Measurements from ENCODE around the gene HLA-DRB1. TPM values are rescaled to one million over a fixed set of nuclear protein-coding genes. Genes with fewer than 3 reads are reported as not detected.
A peak's percentile ranks its signal among the peaks of the same experiment; 100 is the strongest.
"Not testable (repeated sequence)": the region's sequence is repeated elsewhere in the genome, so short reads cannot be mapped to it uniquely, and the experiment has no call there.

HLA-DRB1 gene
- polyA plus RNA-seq, 3 donors, result 23.4 to 61.1 (median 49.0) TPM

DNA sequence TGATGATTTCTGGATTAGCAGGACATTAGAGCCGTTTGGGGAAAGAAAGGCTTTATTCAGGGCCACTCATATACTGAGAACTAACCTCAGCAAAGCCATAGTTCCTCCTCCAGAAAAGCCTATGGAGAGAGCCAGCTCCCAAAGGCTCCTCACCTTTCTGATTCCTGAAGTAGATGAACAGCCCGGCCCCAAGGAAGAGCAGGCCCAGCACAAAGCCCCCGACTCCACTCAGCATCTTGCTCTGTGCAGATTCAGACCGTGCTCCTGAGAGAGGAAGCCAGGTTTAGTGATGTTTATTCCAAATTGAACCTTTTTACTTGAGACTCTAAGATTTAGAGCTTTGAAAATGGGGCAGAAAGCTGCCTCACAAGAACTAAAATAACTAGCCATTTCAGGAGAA, 9.1 kb downstream of the HLA-DRB1 start:
- DNase-seq (ENCODE audit: extremely low read depth in 1 of 11, low read depth in 9 of 11, low spot score in 4 of 11), result no peak

- no peak for DNase-seq (ENCODE audit: extremely low read depth in 1 of 11, low read depth in 9 of 11, low spot score in 4 of 11)
These were observed 10.7 kb downstream of the HLA-DRB1 start for GRCh38 chr6:32578962-32579361.

DNA sequence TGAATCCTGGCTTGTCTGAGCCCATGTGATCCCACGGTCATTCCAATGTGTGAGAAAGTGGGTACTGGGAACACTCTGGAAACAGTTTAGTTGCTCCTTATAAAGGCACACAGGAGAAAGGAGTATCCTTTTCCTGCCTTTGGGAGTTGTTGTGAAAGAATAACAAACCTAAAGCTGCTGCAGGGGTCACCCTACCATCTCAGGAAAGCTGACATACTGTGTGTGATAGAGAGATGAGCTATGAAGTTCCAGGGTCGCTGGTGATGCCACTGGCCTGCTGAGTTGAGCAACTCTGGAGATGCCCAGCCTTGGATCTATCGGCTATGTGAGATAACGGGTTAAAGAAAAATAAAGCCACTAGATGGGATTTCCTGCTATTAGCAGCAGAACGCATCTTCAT, 12.2 kb downstream of the HLA-DRB1 start:
- not testable (repeated sequence) for DNase-seq (ENCODE audit: extremely low read depth in 1 of 11, low read depth in 9 of 11, low spot score in 4 of 11)

DNA sequence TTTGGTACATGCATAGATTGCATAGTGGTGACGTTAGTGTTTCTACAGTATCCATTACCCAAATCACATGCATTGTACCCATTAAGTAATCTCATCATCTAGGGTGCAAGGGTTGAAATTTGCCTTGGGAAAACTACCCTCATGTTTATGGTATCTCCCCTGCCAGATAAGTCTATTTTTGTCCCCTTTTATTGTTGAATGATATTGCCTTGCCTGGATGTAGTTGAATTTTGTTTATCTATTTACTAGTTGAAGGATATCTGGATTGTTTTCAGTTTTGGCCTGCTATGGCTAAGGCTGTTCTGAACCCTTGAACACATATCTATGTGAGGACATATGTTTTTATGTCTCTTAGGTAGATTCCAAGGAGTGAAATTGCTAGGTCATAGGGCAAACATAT, 13.4 kb downstream of the HLA-DRB1 start:
- DNase-seq (ENCODE audit: extremely low read depth in 1 of 11, low read depth in 9 of 11, low spot score in 4 of 11), result no peak

- no peak for DNase-seq (ENCODE audit: extremely low read depth in 1 of 11, low read depth in 9 of 11, low spot score in 4 of 11)
These were observed 19.2 kb downstream of the HLA-DRB1 start for GRCh38 chr6:32570363-32570905.

DNA sequence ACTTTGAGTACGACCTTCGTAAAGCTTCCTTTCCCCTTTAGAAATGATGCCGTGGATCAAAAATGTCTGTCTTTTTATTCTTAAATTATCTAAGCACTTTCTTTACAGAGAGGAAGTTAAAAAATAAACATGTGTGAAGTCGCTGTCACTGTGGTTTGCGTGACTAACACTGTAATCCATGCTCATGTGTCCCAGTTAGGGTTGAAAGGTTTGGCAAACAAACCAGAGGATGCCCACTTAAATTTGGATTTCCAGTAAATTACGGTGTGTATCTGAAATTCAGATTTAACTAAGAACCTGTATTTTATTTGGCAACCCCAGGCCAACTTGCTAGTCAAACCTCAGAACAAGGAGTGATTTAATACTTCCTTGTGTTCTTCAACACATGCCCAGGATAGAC, 21.1 kb downstream of the HLA-DRB1 start:
- DNase-seq (ENCODE audit: extremely low read depth in 1 of 11, low read depth in 9 of 11, low spot score in 4 of 11), result no peak

DNA sequence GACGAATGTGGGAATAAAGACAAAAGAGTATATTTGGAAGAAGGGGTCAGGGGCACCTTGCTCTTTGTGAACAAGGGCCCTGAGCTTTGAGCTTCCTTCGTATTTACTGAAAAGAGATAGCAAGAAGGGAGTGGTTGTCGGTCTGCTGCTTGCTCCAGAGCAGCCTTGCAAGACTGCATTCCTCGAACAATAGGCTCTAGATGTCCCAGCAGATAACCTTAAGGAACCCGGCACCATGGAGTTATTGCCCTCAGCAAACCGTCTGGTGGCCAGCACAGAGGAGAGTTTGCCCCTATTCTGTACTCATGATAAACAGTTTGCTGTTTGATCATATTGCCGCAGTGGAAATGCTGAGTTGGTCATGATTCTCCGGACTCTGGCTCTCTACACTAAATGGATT, 22.7 kb downstream of the HLA-DRB1 start:
- DNase-seq (ENCODE audit: extremely low read depth in 1 of 11, low read depth in 9 of 11, low spot score in 4 of 11), result no peak

GRCh38 chr6:32565511-32565910, 24.1 kb downstream of the HLA-DRB1 start:
- DNase-seq (ENCODE audit: extremely low read depth in 1 of 11, low read depth in 9 of 11, low spot score in 4 of 11), result no peak

DNA sequence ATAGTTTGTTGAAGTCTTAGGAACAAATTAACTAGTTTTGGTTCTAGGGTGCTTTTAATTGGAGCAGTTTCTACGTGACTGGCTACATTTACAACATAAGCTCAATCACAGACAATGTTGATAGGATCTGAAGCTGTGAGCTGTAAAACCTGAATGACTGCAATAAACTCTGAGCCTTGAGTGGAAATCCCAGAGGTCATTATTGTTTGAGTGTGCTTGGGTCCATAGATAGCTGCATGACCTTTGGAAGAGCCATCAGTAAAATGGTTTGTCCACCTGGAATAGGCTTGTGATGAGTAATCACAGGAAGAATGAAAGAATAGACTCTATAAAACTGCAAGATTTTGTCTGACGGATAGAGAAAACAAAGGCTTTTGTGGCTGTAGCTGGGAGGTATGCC, 26.7 kb downstream of the HLA-DRB1 start:
- no peak for DNase-seq (ENCODE audit: extremely low read depth in 1 of 11, low read depth in 9 of 11, low spot score in 4 of 11)

DNA sequence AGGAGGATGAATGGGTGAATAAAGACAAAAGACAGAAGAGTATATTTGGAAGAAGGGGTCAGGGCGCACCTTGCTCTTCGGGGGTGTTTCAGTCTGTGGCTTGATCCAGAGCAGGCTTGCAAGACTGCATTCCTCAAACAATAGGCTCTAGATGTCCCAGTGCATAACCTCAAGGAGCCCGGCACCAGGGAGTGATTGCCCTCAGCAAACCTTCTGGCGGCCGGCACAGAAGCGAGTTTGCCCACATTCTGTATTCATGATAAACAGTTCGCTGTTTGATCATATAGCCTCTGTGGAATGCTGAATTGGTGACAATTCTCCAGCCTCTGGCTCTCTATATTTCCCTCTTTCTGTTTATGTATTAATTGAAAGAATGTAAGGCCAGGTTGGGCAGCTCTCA, 29.9 kb downstream of the HLA-DRB1 start:
- DNase-seq (ENCODE audit: extremely low read depth in 1 of 11, low read depth in 9 of 11, low spot score in 4 of 11), result no peak

GRCh38 chr6:32558426-32559057, 31.1 kb downstream of the HLA-DRB1 start:
- DNase-seq (ENCODE audit: extremely low read depth in 1 of 11, low read depth in 9 of 11, low spot score in 4 of 11), result no peak

DNA sequence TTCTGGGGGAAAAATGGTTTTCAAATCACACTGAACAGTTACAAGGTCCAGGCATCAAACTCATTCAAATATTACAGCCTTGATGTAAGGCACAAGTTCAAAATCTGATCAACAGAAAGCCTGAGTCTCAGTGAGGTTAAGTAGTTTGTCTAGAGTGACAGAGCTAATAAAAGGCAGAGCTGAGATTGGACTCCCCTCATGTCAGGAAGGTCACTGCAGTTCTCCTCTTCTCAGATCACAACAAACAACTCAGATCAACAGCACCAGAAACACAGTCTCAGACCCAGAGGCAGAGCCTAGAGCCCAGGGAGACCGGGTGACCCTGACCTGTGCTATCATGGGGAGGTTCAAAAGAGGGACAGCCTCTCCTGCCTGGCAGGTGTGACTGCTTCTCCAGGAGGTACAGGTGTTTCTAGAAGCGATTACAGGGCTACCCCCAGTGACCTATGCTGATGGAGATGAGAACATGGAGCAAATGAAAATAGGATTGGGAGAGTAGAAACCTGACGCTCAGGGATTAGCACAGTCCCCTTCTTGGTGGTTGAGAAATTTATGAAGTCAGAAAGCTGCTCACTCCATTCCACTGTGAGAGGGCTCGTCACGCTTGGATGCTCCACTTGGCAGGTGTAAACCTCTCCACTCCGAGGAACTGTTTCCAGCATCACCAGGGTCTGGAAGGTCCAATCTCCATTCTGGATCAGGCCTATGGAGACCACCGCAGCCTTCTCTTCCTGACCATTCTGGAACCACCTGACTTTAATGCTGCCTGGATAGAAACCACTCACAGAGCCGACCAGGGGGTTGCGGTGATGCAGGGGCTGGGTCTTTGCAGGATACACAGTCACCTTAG, 35.3 kb downstream of the HLA-DRB1 start:
- DNase-seq (ENCODE audit: extremely low read depth in 1 of 11, low read depth in 9 of 11, low spot score in 4 of 11), result peak in 2 of 11 donors; percentile 14 to 25

- DNase-seq (ENCODE audit: extremely low read depth in 1 of 11, low read depth in 9 of 11, low spot score in 4 of 11), result no peak
These were observed 36.5 kb downstream of the HLA-DRB1 start for GRCh38 chr6:32553037-32553742.

GRCh38 chr6:32551410-32551809, 38.2 kb downstream of the HLA-DRB1 start:
- DNase-seq (ENCODE audit: extremely low read depth in 1 of 11, low read depth in 9 of 11, low spot score in 4 of 11), result no peak

- no peak for DNase-seq (ENCODE audit: extremely low read depth in 1 of 11, low read depth in 9 of 11, low spot score in 4 of 11)
These were observed 49.8 kb downstream of the HLA-DRB1 start for GRCh38 chr6:32539839-32540238.

DNA sequence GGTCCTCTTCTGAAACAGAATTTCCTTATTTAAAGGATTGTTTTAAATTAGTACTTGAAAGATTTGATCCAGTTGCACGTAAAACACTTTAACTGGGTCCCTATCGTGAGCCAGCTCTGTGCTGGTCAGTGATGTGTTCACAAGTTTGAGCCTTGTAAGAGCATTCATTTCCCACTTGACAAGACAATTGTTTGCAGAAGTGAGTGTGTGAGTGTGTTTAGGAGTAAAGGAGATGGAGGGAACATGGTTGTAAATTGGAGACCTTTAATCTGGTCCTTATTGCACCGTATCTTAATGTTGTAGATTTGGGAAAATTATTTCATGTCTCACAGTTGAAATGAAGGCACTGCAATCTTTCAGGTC, 59.2 kb downstream of the HLA-DRB1 start:
- not testable (repeated sequence) for DNase-seq (ENCODE audit: extremely low read depth in 1 of 11, low read depth in 9 of 11, low spot score in 4 of 11)

DNA sequence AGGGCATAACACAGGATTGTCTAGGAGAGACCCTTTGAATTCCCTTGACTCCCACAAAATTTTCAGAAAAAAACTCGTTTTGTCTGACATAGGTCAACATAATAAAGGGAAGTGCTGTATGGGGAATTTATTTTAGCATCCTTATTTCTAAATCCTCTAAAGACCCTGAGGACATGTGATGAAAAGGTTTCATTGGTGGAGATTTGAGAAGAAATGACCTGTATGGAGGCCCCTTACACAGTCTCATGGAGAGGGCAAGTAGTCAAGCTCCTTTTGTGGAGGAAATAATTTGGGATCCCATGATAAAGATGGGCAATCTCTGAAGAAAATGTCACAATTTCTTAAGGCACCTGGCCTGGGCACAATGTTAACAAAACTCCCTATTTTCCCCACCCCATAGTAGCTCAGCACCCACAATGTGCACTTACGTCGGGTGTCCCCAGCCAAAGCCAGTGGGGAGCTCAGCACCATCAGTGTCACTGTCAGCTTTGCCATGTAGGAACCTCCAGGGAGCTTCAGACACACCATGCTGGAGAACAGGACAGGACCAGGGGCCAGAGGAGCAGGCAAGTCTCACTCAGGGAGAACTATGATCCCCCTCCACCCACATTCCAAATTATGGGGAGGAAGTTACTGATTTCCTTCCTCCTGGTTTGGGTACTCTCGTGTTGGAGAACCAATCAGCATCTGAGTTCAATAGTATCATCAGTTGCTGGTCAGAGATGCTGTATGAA, 59.8 kb downstream of the HLA-DRB1 start, which contains the start of gene HLA-DRB5:
HLA-DRB5 (minus strand) TSS at position 591 of the 734 bp plus-strand sequence; CDS start at position 528, 63 bp downstream.
- no peak for DNase-seq (ENCODE audit: extremely low read depth in 1 of 11, low read depth in 9 of 11, low spot score in 4 of 11)
